ENCODE data around the gene PRPSAP1.
"Not testable (repeated sequence)": the region's sequence is repeated elsewhere in the genome, so short reads cannot be mapped to it uniquely, and the experiment has no call there.

The PRPSAP1 gene

DNA sequence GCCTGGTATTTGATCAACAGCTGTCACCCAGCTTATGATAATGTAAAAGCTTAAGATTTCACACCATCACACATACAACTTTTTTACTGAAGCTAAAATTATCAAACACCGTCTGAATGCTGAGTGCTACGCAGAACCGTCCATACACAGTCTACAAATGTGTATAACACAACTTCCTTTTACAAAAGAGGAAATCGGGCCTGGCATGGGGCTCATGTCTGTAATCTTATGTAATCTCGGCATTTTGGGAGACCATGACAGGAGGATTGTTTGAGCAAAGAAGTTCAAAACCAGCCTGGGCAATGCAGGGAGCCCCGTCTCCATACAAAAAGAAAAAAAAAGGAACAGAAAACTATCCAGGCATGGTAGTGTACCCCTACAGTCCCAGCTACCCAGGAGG, 26.0 kb downstream of the PRPSAP1 start:
- DNase-seq (ENCODE audit: low read depth in 1 of 2, low spot score in 1 of 2) = no peak

DNA sequence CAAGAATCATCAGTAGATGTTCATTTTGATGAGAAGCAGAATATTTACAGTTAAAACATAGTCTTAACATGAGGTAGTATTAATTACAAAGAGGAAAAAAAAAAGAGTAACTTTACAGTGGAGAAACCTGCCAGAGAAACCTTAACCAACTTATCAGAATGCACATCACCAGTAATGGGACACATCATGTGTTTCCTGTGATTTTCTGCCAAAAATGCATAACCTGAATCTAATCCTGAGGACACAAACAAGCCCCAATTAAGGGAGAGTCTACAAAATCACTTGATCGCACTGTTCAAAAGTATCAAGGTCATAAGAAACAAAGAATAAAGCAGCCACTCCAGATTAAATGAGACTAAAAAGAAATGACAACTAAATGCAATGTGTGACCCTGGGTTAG, 27.4 kb downstream of the PRPSAP1 start:
- no peak for DNase-seq (ENCODE audit: low read depth in 1 of 2, low spot score in 1 of 2)

DNA sequence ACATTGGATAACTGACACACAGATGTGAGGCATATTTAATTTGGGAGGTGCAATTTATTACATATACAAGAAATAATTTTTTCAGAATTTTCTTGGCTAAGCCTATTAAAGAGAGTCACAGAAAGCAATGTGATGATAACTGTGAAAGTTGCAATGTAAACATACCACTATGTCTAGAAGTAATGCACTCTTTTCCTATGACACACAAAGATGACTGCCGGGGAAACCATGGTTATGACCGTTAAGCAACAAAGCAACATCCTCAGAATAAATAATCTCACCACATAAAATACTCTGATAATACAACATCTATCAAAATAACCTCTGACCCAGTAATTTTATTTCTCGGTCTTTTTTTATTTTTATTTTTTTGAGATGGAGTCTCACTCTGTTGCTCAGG, 35.1 kb downstream of the PRPSAP1 start:
- DNase-seq (ENCODE audit: low read depth in 1 of 2, low spot score in 1 of 2) = no peak

DNA sequence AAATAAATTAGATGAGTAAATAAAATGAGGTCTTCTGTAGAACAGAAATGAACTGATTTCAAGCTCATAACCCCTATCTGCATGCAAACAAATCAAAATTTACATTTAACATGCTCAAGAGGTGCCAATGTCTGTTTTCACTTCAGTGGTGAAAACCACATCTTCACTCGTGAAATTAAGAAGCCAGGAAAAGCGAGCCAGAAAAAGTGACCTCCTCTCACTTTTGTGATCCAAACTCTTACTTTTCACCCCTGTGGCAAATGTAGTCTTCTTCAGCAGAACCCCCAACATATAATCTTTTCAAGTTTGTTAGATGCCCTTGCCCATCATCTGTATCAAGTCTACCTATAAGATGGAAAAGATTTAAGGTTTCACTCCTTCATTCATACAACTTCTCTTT, 36.2 kb downstream of the PRPSAP1 start:
- DNase-seq (ENCODE audit: low read depth in 1 of 2, low spot score in 1 of 2) = no peak

DNA sequence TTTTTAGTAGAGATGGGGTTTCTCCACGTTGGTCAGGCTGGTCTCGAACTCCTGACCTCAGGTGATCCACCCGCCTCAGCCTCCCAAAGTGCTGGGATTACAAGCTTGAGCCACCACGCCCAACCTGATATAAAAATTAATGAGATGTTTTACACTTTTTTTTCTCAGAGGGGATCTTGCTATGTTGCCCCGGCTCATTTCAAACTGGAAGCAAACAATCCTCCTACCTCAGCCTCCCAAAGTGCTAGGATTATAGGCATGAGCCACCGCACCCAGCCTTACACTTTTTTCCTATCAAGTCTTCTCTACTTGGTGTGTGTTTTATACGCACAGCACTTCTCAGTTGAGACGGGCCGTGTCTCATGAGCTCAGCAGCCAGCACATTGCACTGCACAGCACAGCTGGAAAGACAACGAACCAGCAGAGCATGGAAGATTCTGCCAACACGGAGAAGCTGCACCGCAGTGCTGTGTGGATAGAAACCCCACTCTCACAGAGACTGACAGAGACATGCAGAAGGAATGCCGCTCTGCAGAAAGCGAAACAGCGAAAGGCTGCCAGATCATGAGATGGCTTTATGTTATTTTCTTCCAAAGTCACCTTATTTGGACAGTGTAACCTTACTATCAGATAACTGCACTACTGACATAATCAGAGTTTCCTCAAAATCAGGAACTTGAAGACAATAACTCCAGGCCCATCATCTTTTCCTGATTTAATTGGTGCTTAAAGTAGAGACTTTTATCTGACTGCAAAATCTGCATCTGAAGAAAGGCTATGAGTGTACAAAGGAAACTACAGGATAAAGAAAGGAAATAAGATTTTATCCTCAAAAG, 39.1 kb downstream of the PRPSAP1 start:
- DNase-seq (ENCODE audit: low read depth in 1 of 2, low spot score in 1 of 2) = no peak

DNA sequence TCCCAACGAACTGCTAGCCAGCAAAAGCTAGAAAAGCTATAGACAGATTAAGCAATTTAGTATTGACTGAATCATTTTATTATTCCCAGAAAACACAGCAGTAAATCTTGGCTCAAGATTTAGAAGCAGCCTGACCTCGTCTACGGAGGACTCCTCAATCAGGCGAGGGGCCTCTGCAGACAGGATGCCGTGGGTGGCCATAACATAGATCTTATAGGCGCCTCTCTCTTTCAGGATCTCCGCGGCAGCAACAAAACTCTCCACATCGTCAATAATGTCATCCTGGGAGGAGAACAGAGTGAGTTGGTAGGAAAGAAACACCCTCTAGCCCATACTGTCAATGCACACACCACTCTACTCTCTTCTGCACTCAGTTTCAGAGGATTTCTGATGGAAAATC, 41.0 kb downstream of the PRPSAP1 start:
- no peak for DNase-seq (ENCODE audit: low read depth in 1 of 2, low spot score in 1 of 2)

DNA sequence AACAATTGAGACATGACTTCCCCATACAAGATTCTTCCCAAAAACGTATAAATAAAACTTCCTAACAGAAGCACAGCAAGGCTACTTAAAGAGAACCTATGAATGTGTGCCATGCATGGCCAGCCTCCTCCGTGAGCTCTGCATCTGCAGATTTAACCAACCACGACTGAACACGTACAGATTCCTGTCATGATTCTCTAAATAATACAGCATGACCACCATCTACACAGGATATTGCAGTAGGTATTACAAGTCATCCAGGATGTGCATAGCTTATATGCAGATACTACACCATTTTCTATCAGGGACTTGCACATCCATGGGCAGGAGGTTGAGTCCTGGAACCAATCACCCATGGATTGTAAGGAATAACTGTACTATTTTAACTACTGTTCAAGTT, 44.3 kb downstream of the PRPSAP1 start:
- DNase-seq (ENCODE audit: low read depth in 1 of 2, low spot score in 1 of 2) = no peak

DNA sequence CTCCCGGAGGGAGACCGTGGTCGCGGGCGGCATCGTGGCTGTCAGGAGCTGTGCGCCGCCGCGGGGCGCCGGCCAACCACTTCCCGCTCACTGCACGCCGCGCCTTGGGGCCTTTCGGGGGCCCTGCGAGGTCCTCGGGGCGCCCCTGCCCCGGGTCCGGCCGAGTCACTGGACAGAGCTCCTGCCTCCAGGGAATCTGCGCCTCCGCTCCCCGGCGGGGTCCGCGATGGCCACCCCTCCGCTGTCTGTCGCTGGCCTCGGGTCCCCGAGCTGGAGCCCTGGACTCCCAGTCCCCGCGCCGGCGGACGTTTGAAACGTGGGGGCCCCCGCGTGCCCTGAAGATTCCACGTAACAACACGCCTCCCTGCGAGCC, 45.8 kb downstream of the PRPSAP1 start, which contains the start of gene QRICH2:
QRICH2 (minus strand) TSS at position 311 of the 373 bp plus-strand sequence; CDS start at position 33, 278 bp downstream.
- DNase-seq (ENCODE audit: low read depth in 1 of 2, low spot score in 1 of 2) = no peak

DNA sequence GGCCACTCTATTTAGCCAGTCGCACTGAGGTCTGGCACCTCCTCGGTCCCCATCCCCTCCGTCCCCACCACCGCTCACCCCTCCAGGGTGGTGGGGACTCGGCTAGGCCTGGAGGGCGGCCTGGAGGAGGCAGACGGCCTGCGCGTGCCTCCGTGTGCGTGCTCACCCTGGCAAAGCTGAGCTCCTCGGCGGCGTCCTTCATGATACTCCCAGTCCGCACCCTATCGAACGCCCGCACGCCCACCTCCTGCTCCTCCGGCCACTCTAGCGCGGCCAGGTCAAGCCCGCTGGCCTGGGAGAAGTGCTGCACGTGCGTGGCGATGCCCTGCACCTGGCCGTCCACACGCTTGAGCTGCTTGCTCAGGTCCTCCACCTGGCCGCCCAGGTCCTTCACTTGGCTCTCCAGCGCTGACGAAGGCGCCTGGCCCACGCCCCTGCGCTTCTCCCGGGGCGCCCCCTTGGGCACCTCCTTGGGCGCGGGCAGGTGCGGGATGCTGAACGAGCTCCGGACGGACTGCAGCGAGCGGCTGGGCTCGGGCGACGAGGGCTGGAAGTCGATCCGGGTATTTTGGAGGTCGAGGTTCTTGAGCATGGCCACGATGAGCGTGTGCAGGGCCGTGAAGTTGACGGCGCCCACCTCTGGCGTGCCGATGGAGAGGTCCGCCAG, 46.3 kb downstream of the PRPSAP1 start:
- no peak for DNase-seq (ENCODE audit: low read depth in 1 of 2, low spot score in 1 of 2)

DNA sequence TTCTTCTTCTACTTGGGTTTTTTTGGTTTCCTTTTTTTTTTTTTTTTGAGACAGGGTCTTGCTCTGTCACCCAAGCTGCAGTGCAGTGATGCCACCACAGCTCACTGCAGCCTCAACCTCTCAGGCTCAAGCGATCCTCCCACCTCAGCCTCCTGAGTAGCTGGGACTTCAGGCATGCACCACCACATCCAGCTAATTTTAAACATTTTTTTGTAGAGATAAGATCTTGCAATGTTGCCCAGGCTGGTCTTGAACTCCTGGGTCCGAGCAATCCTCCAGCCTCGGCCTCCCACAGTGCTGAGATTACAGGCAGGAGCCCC, 48.6 kb downstream of the PRPSAP1 start:
- not testable (repeated sequence) for DNase-seq (ENCODE audit: low read depth in 1 of 2, low spot score in 1 of 2)

DNA sequence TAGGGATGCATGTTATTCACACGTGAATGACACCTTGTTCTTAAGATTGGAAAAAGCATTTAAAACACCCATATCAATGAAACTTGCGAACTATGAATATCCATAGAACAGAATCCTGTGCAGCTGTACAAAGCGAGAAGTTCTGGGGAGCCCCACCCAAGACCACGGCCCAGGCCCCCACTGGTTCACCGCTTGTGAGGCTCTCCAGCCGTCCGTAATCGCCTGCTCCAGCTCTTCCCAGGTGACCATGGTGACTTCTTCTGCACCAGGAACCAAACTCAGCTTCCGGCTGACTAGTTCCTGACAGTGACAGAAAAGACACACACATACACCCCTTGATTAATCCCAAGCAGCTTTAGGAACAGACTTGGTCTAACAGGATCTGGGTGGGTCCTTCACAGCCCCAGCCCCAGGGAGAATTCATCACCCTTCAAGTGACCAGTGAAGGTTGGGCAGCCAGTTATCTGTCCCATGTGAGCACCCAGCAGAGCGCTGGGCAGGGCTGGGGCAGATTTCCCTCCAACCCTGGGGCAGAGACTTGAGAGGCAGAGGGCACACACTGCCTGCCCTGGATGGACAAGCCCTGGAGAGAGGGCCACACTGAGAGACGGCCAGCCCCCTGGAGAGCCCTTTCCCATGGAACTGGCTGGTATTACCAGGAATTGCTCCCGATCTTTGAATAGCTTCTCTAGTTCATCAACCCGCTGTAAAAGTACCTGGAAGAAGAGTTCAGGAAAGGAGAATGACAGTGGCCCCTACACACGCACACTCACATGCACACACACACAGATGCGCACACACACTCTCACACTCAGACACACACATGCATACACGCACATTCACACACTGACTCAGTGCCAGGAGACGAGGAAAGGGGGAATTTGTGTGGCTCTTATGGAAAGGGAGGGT, 49.2 kb downstream of the PRPSAP1 start:
- DNase-seq (ENCODE audit: low read depth in 1 of 2, low spot score in 1 of 2) = no peak

DNA sequence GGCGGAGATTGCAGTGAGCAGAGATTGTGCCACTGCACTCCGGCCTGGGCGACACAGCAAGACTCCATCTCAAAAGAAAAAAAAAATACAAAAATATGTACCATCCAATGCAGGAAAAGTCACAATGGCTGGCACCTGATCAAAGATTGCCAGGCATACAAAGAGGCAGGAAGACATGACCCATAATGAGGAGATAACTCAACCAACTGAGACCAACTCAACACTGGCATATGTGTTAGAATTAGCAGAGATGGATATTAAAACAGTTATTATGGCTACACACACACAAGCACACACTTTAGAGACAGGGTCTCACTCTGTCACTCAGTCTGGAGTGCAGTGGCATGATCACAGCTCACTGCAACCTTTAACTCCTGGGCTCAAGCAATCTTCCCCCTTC, 56.3 kb downstream of the PRPSAP1 start:
- DNase-seq (ENCODE audit: low read depth in 1 of 2, low spot score in 1 of 2) = no peak

DNA sequence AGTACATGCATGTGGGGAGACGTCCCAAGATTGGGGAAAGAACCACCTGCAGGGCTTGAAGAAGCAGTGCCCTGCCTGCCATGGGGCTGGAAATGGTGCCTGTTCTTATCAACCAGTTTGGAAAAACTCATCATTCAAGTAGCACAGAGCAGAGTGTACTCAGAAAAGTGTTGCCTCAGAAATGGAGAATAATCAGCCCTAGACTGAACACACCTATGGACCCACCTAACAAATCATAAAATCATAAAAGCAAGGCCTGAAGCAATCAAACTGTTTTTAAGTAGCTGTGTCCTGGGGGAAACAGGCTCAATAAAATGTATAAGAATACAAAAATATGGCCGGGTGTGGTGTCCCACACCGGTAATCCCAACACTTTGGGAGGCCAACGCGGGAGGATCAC, 56.8 kb downstream of the PRPSAP1 start:
- DNase-seq (ENCODE audit: low read depth in 1 of 2, low spot score in 1 of 2) = no peak

DNA sequence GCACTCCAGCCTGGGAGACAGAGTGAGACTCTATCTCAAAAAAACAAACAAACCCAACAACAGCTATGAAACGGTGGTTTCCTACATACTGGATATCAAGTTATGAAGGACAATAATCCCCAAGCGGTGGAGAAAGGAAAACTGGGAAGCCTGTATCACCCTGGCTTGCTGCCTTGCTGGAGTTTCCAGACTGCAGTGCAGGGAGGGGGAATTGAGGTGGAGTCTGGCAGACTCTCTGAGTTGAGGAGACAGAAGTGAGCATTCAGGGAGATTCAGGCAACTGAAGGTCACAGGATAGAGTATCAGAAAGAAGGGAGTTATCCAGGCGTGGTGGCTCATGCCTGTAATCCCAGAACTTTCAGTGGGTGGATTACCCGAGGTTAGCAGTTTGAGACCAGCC, 57.5 kb downstream of the PRPSAP1 start:
- DNase-seq (ENCODE audit: low read depth in 1 of 2, low spot score in 1 of 2) = no peak

DNA sequence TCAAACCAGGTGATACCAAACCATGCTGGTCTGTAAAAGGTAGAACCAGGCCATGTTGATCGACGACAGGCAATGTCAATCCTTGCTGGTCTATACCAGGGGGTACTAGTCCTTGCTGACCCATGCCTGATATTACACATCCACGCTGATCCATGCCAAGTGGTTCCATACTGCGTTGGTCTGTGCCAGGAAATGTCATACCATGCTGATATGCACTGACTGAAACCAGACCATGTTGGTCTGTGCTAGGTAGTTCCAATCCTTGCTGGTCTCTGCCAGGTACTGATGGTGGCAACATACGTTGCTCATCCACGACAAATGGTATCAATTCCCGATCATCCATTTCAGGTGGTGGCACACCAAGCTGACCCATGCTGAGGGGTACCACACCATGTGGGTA, 60.6 kb downstream of the PRPSAP1 start:
- DNase-seq (ENCODE audit: low read depth in 1 of 2, low spot score in 1 of 2) = no peak

DNA sequence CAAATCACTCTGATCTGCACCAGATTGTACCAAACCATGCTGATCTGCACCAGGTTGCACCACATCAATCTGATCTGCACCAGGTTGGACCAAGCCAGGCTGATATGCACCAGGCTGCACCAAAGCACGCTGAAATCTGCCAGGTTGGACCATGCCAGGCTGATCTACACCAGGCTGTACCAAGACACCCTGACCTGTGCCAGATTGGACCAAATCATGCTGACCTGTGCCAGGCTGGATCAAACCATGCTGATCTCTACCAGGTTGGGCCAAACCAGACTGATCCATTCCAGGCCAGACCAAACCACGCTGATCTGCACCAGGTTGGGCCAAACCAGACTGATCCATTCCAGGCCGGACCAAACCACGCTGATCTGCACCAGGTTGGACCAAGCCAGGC, 61.1 kb downstream of the PRPSAP1 start:
- DNase-seq (ENCODE audit: low read depth in 1 of 2, low spot score in 1 of 2) = no peak

DNA sequence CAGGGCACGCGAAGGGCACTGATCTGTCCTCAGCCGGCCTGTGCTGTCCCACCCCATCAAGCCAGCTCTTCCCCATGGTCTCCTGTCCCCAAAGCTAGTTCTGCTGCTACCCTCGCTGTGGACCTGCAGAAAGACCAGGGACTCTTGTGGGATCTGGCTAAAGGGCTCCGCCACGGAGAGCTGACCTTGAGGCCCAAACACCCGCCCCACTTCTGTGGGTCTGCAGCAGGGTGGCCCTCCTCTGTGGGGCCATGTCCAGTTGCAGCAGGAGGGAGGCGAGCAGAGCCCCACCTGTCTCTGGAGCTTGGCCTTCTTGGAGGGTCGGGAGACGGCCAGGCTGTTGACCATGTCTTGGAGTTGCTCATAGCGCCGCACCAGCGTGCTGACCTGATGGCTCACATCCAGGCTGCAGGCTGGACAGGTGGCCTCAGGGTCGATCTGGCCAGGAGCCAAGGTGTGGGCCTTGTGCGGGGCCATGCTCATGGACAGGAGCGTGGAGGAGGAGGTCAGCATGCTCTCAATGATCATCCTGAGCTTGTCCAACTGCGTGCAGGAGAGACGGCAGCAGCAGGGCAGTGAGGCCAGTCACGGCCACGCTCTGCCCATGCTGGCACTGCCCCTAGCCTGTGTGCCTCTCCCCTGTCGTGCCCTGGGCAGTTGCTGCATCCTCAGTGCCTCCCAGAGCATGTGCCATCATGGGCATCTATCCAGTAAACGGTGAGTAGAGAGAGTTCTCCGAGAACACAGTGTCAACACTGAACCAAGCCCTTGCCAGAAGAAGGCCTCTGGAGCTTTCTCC, 71.9 kb downstream of the PRPSAP1 start:
- DNase-seq (ENCODE audit: low read depth in 1 of 2, low spot score in 1 of 2) = no peak

DNA sequence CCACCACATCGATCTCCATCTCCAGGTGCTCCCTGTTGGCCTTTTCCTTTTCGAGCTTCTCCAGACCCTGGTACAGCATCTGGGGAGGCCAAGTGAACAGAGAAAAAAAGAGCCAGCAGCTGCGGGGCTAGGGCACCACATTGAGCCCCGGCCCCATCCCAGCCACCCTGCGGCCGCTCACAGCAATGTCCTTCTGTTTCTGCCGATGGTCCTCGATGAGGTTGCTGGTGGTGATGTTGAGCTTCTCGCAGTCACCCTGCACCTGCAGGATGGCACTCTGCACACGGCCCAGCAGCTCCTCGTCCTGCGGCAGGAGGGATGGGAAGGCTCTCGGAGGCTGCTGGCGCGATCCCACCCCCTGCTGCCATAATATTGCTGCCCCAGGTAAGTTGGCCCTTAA, 73.1 kb downstream of the PRPSAP1 start:
- no peak for DNase-seq (ENCODE audit: low read depth in 1 of 2, low spot score in 1 of 2)

DNA sequence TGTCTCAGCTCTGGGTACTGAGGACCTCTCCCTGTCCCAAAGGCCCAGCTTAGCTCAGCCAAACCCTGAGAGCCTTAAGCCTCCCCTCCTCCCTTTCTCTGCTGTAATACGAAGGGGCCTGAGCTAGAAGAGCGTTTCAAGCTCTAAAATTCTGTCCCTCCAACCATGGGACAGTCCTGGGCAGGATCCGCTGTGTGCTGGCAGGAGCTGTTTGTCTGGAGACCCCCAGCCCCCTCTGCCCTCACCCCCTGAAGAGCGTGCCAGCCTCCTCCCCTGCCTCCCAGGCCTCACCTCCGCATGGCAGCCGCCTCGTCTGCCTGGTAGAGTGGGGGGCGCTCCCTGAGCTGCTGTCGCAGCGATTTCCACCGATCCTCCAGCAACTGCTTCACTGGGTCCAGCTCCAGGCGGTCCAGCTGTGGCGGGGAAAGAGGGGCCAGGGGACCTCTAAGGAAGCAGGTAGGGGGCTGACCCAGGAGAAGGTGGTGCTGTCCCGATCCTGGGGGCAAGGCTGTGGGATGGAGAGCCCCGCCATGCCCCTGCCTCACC, 73.9 kb downstream of the PRPSAP1 start:
- no peak for DNase-seq (ENCODE audit: low read depth in 1 of 2, low spot score in 1 of 2)

DNA sequence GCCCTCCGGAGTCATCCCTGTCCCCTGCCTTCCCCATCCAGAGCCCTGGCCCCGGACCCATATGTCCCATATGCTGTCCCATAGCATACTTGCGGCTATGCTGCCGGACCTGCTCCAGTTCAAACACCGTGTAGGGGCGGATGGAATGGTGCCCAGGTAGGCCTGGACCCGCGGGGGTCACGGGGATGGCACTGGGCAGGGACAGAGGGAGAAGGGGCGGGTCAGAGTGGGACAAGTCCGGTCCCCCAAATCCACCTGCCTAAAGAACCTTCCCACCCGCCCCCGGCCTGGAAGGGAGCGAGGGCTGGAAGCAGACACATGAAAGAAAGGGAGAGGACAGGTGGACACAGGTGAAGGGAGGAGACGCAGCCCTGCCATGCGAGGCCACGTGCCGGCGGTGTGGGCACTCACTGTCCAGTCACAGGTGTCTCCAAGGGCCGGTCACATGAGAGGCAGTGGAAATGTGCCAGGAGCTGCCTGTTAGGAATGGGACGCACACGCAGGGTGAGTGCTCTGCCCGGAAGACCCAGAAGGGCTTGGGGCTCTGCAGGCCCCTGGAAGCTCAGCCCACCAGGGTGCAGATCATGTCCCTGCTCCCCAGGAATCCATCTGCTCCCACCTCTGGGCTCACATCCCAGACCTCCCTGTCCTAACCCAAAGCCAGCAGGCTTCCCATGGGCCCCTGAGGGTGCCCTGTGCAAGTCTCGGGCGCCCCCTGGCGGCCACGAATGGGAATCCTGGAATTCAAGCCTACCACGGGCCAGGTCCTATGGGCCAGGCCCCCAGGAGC, 74.6 kb downstream of the PRPSAP1 start:
- peak; percentile 84 to 87 for DNase-seq (ENCODE audit: low read depth in 1 of 2, low spot score in 1 of 2)
